Tibial nerve (tissue), 3 donors: ENCODE results near the gene ATPAF2.

Experiments
- CTCF ChIP-seq, 5 experiments: fragments of 200-600 bp in 3 of 5; fragments of 450-650 bp in 2 of 5; sonication (generic) in 3 of 5; IDR thresholded peaks; one replicate each; pipeline ENCODE4 v1.5.1; 2016 to 2019; ENCODE audit warnings: antibody characterized with exemption in 5 of 5, mild to moderate bottlenecking in 3 of 5, moderate library complexity in 2 of 5
- POLR2A ChIP-seq, 2 donors: fragments of 450-650 bp; IDR thresholded peaks; one replicate each; pipeline ENCODE4 v1.6.1; 2017; ENCODE audit warnings: antibody characterized with exemption in 2 of 2, mild to moderate bottlenecking in 2 of 2, moderate library complexity in 2 of 2

DNA sequence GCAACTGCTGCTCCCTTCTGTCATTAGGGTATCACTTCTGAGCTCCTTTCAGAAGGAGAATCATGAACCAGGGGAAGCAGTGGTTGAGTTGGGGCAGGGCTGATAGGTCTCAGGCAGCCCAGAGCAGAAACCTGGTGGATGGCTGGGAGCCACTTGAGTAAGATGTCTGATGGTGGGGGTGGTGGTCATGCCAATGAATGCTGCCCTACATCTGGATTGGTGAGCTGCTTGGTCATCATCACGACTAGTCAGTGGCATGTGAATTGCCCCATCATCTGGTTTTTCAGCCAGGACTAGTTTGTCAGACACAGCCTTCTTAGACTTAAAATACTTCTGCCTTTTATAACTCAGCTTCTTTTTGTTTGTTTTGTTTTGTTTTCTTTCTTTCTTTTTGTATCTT, 2.8 kb upstream of the ATPAF2 start:
- no peak for TF ChIP-seq CTCF (IDR thresholded peaks at IDR 0.05)
- TF ChIP-seq POLR2A (IDR thresholded peaks at IDR 0.05): no peak
